Anterior cingulate cortex (tissue), 58 donors: ENCODE measurements around the gene ZFP14.

Source experiments
- DNase-seq, 58 donors: peaks; one replicate each; lab custom pipeline; 2025; lab: John Stamatoyannopoulos, UW

Gene ZFP14

GRCh38 chr19:36378625-36379509 lies at the start of gene ZFP14:
TSS of gene ZFP14 (minus strand) at chr19:36379201. CDS start at chr19:36367892, 11,309 bp downstream.
- peak; percentile 18 to 95 (median 91) for DNase-seq

- no peak for DNase-seq
Observed at GRCh38 chr19:36423925-36424324, 44.9 kb upstream of the ZFP14 start.

- DNase-seq: peak in 6 of 58 donors; percentile 12 to 57 (median 23)
Observed at GRCh38 chr19:36421749-36422481, 42.9 kb upstream of the ZFP14 start.

- peak in 28 of 58 donors; percentile 0 to 57 (median 12) for DNase-seq
Observed at GRCh38 chr19:36420961-36421748, 42.2 kb upstream of the ZFP14 start.

GRCh38 chr19:36418287-36419001 lies 39.4 kb upstream of the ZFP14 start, which contains the start of gene ZFP82:
TSS of gene ZFP82 (minus strand) at chr19:36418644. CDS start at chr19:36409789, 8,855 bp downstream.
- peak in 55 of 58 donors; percentile 36 to 86 (median 72) for DNase-seq

GRCh38 chr19:36417752-36418286 lies 38.8 kb upstream of the ZFP14 start:
- DNase-seq: peak in 11 of 58 donors; percentile 7 to 68 (median 24)

- DNase-seq: no peak
Observed at GRCh38 chr19:36409841-36410240, 30.8 kb upstream of the ZFP14 start.

GRCh38 chr19:36408101-36408500 lies 29.1 kb upstream of the ZFP14 start:
- DNase-seq: no peak

GRCh38 chr19:36404498-36404897 lies 25.5 kb upstream of the ZFP14 start:
- DNase-seq: no peak

GRCh38 chr19:36401475-36401874 lies 22.5 kb upstream of the ZFP14 start:
- DNase-seq: no peak

- no peak for DNase-seq
Observed at GRCh38 chr19:36398571-36398970, 19.6 kb upstream of the ZFP14 start.

GRCh38 chr19:36392916-36393673 lies 14.1 kb upstream of the ZFP14 start:
- no peak for DNase-seq

- peak in 1 of 58 donors; percentile 33 for DNase-seq
Observed at GRCh38 chr19:36379510-36379819, 464 bp upstream of the ZFP14 start.

- DNase-seq: peak in 1 of 58 donors; percentile 1
Observed at GRCh38 chr19:36377541-36378178, 1.3 kb downstream of the ZFP14 start.

- DNase-seq: no peak
Observed at GRCh38 chr19:36373638-36374156, 5.3 kb downstream of the ZFP14 start.

- DNase-seq: no peak
Observed at GRCh38 chr19:36371886-36372285, 7.1 kb downstream of the ZFP14 start.

- DNase-seq: no peak
Observed at GRCh38 chr19:36363845-36364244, 15.2 kb downstream of the ZFP14 start.

- DNase-seq: no peak
Observed at GRCh38 chr19:36340786-36341372, 38.1 kb downstream of the ZFP14 start.
